T-helper 1 cell (primary cell): ENCODE measurements around the gene MPC1.
A peak's percentile ranks its signal among the peaks of the same experiment; 100 is the strongest.

Experiments used
- DNase-seq, 5 donors: peaks; one replicate each; pipeline ENCODE4 v3.0.0-alpha.2; 2012 to 2020

Gene MPC1

GRCh38 chr6:166344240-166344639, 38.5 kb downstream of the MPC1 start:
- DNase-seq, result no peak

GRCh38 chr6:166343150-166343487, 39.6 kb downstream of the MPC1 start:
- DNase-seq, result no peak

DNA sequence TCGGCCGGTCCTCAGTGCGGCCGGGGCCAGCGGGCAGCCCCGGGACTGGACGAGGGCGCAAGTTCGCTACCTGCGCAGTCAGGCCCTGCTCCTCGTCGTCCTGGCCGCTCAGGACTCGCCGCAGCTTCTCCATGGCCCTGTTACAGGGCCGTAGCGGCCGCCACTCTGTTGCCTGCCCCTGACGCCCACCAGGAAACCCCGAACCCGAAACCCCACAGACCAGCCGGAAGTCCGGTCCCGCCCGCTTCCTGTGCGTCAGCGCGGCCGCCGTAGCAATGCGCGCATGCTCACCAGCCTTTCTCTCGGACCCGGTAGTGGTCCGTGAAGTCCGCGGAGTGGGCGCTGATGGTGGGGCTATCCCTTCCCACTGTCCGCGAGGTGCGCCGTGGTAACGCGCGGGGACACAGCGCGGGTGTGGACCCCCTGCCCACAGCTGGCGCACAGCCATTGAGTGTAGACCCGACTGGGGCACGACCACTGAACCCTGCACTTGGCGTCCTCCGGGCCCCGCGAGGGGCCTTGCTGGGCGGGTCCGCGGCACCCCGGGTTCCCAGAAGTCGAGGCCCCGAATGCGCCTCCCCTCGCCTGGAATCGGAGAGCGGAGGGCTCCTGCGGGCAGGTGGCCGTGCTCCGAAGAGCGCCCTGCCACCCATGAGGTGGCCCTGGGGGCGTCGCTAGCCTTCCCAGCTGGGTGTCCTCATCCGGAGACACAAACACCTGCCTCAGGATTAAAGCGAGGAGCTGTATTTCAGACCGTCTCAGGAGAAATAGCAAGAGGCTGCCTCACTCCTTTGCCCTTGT, 40.2 kb downstream of the MPC1 start, which contains the start of gene SFT2D1:
TSS of gene SFT2D1 (minus strand) at position 197 of the 801 bp plus-strand sequence. CDS start at position 133, 64 bp downstream.
- DNase-seq, result peak; percentile 52 to 90 (median 56)

GRCh38 chr6:166341977-166342348, 40.8 kb downstream of the MPC1 start:
- peak in 1 of 5 donors; percentile 20 for DNase-seq

DNA sequence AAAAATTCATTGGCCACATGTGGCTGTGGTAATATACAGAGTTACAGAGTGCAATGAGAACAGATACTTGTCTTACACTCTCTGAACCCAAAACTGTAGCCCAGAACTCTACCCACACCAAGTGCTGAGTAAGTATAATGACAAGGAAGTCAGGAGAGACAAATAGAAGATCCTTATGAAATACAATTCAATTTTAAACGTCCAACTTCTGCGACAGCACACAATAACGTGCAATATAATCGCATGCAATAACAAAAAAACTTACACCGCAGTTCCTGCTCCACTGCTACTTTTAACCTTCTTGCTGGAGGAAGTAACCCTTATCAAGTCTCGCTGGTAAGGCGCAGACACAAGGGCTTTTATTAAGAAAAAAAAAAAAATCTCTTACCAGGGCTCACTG, 41.3 kb downstream of the MPC1 start:
- DNase-seq, result peak in 1 of 5 donors; percentile 44

- DNase-seq, result no peak
These were observed 43.9 kb downstream of the MPC1 start for GRCh38 chr6:166338854-166339253.

GRCh38 chr6:166336847-166337246, 45.9 kb downstream of the MPC1 start:
- no peak for DNase-seq

DNA sequence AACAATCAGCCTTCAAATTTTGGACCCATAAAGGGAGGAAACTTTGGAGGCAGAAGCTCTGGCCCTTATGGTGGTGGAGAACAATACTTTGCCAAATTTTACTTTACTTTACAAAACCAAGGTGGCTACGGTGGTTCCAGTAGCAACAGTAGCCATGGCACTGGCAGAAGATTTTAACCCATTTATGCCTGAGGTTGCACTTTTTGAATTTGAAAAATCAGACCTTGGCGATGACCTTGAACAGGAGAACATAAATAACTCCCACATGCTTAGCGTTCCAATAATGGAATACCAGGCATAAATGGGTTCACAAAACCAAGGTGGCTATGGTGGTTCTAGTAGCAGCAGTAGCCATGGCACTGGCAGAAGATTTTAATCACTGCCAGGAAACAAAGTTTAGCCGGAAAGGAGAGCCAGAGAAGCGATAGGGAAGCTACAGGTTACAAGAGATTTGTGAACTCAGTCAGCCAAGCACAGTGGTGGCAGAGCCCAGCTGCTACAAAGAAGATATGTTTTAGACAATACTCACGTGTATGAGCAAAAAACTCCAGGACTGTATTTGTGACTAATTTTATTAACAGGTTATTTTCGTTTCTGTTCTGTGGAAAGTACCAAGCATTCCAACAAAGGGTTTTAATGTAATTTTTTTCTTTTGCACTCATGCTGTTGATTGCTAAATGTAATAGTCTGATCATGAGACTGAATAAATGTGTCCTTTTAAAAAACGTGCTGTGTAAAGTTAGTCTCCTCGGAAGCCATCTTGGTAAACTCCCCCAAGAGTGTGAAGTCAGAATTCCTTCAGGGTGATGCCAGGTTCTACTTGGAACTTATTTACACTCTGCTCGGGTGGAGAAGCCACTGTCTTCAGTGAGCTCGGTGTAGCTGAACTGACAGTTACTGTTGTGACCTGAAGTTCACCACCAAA, 47.1 kb downstream of the MPC1 start:
- no peak for DNase-seq

DNA sequence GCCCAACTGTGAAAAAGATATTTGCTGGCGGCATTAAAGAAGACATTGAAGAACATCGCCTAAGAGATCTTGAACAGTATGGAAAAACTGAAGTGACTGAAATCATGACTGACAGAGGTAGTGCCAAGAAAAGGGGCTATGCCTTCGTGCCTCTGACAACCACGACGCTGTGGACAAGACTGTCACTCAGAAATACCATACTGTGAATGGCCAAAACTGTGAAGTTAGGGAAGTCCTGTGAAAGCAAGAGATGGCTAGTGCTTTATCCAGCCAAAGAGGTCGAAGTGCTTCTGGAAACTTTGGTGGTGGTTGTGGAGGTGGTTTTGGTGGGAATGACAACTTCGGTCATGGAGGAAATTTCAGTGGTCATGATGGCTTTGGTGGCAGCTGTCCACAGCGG, 47.9 kb downstream of the MPC1 start:
- DNase-seq, result no peak

DNA sequence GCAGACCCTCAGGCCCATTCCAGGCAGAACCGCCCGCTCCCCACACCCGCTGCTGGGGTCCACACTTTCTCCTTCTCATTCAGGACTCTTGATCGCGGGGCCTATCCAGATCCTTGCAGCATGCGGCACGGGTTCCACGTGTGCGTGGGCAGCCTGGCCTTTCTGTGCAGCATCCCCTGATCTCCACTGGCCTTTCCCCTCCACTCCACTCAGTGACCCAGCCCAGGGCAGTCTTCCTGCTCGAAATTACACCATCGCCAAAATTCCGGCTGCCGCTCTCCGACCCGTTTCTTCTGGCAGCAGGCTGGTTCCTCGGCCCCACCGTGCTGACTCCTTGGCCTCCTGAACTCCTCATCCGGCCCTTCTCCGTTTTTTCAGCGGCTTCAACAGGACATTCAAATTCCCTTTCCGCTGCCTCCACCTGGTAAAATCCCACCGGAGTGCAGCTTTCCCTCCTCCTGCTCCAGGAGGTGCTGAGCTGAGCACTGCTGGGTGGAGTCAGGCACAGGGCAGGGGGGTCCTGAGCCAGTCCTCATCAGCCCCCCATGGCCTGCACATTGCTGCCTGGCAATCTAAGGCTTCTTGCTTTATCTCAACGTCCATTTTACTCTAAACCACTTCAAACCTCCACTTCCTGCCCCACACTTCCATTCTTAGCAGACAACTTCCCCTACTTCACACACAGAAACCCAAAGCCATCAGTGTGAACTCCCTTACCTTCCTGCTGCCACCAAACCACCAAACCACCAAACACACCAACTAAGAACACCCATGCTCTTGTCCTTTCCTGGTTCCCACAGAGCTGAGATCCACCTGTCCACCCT, 49.4 kb downstream of the MPC1 start:
- peak in 2 of 5 donors; percentile 16 to 81 for DNase-seq

DNA sequence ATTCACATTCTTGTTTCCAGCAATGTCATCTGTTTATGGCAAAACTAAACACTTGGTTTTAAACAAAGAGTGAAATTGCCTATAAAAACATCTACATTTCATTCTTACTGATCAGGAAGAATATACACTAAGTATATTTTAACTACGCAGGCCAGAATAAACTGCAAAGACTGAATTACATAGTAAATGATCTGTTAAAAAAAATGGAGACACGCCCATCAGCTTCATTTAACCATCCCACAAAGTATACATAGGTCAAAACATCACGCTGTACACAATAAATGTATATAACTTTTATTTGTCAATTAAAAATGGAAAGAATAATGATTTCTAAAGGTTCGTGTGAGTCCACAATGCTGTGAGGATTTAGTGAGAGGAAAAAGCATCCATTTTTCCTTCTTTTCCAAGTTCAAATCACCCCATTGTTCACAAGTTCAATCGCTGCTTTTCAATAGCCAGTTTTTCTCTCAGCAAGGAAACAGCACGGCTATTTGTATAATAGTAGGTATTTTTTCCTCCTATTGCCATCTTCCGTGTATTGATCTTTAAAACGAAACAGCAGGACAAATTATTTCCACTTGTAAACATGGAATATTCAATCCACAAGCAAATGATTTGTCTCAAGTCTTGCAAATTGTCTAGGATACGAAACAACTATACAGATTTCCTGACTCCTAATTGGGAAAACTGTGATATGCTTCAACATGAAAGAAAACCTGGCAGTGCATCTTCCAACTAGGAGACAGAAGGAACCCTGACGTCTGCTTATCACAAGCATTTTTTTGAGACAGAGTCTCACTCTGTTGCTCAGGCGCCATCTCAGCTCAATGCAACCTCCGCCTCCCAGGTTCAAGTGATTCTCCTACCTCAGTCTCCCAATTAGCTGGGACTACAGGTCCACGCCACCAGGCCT, 51.0 kb downstream of the MPC1 start:
- no peak for DNase-seq

DNA sequence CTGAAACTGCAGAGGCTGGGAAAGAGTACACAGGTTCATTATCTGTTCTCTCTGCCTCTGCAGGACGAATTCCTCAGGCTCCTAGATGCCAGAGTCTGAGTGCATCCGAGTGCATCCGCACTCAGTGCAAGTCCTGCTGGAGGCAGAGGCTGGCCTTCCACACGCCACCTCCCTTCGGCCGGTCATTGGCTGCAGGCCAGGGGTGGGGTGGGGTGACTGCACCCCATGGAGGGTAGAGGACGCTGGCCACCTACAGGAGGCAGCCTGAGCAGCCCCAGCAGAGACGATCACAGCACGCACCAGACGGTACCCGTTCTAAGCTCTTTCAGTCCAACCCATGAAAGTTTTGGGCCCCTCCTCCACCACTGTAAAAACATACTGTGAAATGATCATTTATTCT, 52.1 kb downstream of the MPC1 start:
- no peak for DNase-seq

DNA sequence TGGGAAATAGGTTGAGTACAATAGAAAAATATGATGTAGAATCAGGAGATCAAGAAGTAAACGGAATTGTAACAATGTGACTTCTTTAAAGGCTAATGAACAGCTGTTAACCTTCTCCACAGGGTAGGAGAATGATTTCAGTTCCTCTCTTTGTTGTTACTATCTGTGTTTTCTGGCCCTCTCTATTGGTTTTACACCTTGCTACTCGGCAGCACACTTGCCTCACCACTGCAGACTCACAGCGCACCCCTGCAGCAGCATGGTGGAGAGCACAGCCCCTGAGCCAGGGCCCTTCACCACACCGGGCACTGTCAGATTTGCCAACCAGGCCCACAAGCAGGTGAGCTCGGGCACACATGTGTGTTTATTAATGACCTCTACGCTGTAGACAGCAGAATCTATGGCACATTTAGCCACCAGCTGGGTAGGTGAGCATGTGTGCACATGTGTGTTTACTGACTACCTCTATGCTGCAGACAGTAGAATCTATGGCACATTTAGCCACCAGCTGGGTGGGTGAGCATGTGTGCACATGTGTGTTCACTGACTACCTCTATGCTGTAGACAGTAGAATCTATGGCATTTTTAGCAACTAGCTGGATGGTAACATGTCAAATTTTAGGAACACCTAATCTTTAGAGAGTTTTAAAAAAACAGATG, 57.2 kb downstream of the MPC1 start:
- no peak for DNase-seq

- DNase-seq, result no peak
These were observed 59.3 kb downstream of the MPC1 start for GRCh38 chr6:166323395-166323794.

DNA sequence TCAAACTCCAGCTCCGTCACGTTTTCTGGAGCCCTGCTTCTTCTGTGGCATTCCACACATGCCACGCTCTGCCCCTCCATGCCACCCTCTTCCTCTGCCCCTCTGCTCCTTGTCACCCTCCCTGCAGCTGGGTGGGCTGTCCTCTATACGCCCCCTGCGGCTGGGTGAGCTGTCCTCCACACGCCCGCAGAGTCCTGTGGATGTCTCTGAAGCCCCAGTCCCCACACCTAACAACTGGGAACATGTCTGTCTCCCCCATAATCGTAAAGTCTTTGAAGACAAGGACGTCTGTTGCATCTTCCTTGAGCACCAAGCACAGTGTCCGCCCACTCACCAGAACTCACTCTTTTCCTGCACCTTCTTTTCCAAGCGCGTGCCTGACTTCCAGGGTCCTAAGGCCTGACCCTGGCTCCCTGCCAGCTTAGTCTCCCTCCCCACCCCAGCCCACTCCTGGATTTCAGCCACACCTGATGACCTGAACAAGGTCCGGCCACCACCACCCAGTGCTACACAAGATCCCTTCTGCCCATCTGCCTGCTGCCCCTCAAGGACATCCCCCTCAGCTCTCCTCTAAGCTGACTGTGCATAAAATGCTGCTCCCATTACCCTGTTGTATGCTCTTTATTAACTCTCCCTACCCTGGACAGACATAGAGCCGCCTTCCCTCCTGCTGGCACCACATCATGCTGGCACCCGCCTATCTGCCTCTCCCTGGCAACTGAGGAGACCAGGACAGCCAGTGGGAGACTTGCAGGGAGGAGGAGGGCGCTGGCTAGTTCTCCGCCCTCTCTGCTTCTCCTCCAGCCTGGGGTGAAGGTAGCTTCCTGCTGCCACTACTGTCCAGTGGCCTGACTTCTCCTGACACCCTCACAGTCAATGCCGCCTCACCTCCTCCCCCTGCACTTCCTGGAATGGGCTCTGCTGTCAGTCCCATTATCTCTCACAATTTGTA, 63.8 kb downstream of the MPC1 start:
- DNase-seq, result no peak

DNA sequence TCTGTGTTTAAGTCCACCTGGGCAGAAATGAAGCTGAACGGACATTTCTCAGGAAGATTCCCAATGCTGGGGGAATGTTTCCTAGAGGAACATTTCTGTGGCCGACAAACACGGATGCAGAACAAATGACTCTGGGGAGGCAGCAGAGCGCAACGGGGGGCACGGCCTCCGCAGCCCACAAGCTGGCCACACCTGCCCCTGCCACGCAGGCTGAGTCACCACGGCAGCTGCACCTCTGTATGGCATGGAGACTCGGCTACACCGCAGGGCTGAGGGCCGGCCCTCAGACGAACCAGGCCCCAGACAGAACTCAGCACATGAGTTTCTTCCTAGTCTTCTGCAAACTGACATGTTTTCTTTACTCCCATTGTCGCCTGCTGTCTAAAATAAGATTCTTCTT, 64.5 kb downstream of the MPC1 start:
- no peak for DNase-seq

DNA sequence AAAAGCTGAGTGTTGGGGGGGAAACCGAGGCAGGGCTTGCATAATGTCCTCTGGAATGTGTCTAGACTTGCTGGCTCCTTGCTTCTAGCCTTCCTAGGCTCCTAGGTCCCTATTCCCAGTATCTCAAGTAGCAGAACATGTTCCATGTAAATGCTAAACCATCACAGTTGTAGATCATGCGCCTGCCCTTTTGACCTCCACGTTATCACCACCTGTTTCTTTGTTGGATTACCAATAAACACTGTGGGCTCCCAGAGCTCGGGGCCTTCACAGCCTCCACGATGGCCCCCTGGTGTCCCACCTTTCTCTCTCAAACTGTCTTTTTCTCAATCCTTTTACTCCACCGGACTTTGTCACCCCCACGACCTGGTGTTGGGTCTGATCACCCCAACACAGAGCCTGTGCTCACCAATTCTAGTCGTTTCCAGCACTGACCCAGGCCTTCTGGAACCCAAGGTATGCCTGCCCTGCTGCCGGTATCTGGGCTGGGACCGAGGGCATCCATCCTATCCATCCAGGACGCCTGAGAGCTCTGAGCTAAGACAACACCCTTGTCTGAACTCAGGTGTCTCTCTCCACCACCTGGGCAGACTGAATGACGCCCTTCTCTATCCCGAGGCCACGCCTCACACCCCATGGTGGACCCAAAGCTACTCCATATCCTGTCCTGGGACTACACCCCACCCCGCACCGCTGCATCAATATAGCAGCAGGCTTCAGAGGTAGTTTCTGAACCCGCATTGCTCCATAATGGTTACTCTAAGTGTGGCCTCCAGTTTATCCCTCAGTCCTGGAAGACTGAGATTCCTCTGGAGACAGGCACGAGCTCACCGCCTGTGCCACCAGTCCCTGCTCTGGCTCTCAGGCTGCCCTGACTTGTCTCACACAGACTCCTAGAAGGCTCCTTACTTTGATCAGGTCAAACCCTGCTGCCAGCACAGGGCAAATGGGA, 65.2 kb downstream of the MPC1 start:
- no peak for DNase-seq

DNA sequence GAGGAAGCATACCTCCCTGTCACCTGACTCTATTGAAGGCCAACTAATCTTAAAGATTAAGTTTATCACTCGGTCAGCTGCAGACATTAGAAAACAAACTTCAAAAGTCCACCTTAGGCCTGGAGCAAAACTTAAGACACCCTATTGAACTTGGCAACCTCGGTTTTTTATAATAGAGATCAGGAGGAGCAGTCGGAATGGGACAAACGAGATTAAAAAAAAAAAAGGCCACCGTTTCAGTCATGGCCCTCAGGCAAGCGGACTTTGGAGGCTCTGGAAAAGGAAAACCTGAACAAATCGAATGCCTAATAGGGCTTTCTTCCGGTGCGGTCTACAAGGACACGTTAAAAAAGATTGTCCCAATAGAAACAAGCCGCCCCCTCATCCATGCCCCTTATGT, 67.3 kb downstream of the MPC1 start:
- DNase-seq, result no peak
